HepG2 (cell line): Measurements from ENCODE around the gene SRSF7. TPM values are rescaled to one million over a fixed set of nuclear protein-coding genes. Genes with fewer than 3 reads are reported as not detected.

Experiments used
- ARNTL ChIP-seq: sonication (generic); formaldehyde crosslinking; IDR thresholded peaks from 2 replicates; pipeline ENCODE4 v1.4.0; 2020; ENCODE audit warnings: mild to moderate bottlenecking, missing genetic modification reagents
- ATF7 ChIP-seq, 2 experiments: fragments of 450-650 bp in 1 of 2; sonication (generic) in 1 of 2; formaldehyde crosslinking in 1 of 2; IDR thresholded peaks; 2 replicates each; pipeline versions ENCODE4 v1.4.0 to v1.6.1; 2016 to 2020; ENCODE audit warnings: antibody characterized with exemption in 1 of 2, mild to moderate bottlenecking in 1 of 2, missing genetic modification reagents in 1 of 2
- BCLAF1 ChIP-seq: fragments of 450-650 bp; IDR thresholded peaks from 2 replicates; pipeline ENCODE4 v1.6.1; 2017; ENCODE audit warnings: mild to moderate bottlenecking
- DBP ChIP-seq: sonication (generic); formaldehyde crosslinking; IDR thresholded peaks from 2 replicates; pipeline ENCODE4 v1.4.0; 2020; ENCODE audit warnings: missing genetic modification reagents; ENCODE audit errors: not compliant biosample characterization
- EED ChIP-seq: sonication (generic); formaldehyde crosslinking; IDR thresholded peaks from 2 replicates; pipeline ENCODE4 v1.5.0; 2020; ENCODE audit warnings: mild to moderate bottlenecking, missing genetic modification reagents
- GPN1 ChIP-seq: sonication (generic); formaldehyde crosslinking; IDR thresholded peaks from 2 replicates; pipeline ENCODE4 v1.5.1; 2020; ENCODE audit warnings: missing genetic modification reagents, borderline replicate concordance
- GTF3A ChIP-seq: sonication (generic); formaldehyde crosslinking; conservative IDR thresholded peaks from 2 replicates; pipeline ENCODE4 v1.4.0; 2020; ENCODE audit warnings: mild to moderate bottlenecking, missing genetic modification reagents
- IRF9 ChIP-seq: sonication (generic); formaldehyde crosslinking; IDR thresholded peaks from 2 replicates; pipeline ENCODE4 v1.8.0; 2022; ENCODE audit warnings: missing genetic modification reagents, mild to moderate bottlenecking, borderline replicate concordance
- KLF13 ChIP-seq: sonication (generic); formaldehyde crosslinking; IDR thresholded peaks from 2 replicates; pipeline ENCODE4 v1.4.0; 2020; ENCODE audit warnings: mild to moderate bottlenecking, missing genetic modification reagents
- KLF6 ChIP-seq: IDR thresholded peaks from 2 replicates; pipeline ENCODE4 v1.8.0; 2016; ENCODE audit warnings: missing biosample characterization, missing genetic modification reagents
- PAF1 ChIP-seq: IDR thresholded peaks from 2 replicates; pipeline ENCODE4 v1.6.1; 2016; ENCODE audit warnings: missing genetic modification reagents, missing compliant biosample characterization
- PITX1 ChIP-seq: sonication (generic); formaldehyde crosslinking; IDR thresholded peaks from 2 replicates; pipeline ENCODE4 v1.5.1; 2020; ENCODE audit warnings: mild to moderate bottlenecking, missing genetic modification reagents
- SMARCE1 ChIP-seq: fragments of 450-650 bp; IDR thresholded peaks from 2 replicates; pipeline ENCODE4 v1.6.1; 2017; ENCODE audit warnings: borderline replicate concordance
- SPEN ChIP-seq: sonication (generic); formaldehyde crosslinking; IDR thresholded peaks from 2 replicates; pipeline ENCODE4 v1.5.1; 2020; ENCODE audit warnings: low read depth, mild to moderate bottlenecking, missing genetic modification reagents
- TBL1XR1 ChIP-seq: fragments of 150-350 bp; IDR thresholded peaks from 2 replicates; pipeline ENCODE4 v1.6.1; 2014; ENCODE audit warnings: borderline replicate concordance, low read length; ENCODE audit not compliant: partially characterized antibody
- XBP1 ChIP-seq: sonication (generic); formaldehyde crosslinking; IDR thresholded peaks from 2 replicates; pipeline ENCODE4 v1.5.0; 2020; ENCODE audit warnings: missing genetic modification reagents
- ZC3H13 ChIP-seq: sonication (generic); formaldehyde crosslinking; IDR thresholded peaks from 2 replicates; pipeline ENCODE4 v1.8.1; 2023; ENCODE audit warnings: mild to moderate bottlenecking, missing genetic modification reagents, moderate library complexity
- ZFY ChIP-seq: sonication (generic); formaldehyde crosslinking; IDR thresholded peaks from 2 replicates; pipeline ENCODE4 v1.4.0; 2020; ENCODE audit warnings: missing genetic modification reagents
- ZMYM4 ChIP-seq: sonication (generic); formaldehyde crosslinking; IDR thresholded peaks from 2 replicates; pipeline ENCODE4 v1.8.1; 2023; ENCODE audit warnings: mild to moderate bottlenecking, missing genetic modification reagents
- ZNF414 ChIP-seq: sonication (generic); formaldehyde crosslinking; IDR thresholded peaks from 2 replicates; pipeline ENCODE4 v1.5.0; 2020; ENCODE audit warnings: missing genetic modification reagents
- ZNF530 ChIP-seq: sonication (generic); formaldehyde crosslinking; IDR thresholded peaks from 2 replicates; pipeline ENCODE4 v1.5.0; 2020; ENCODE audit warnings: low read depth, mild to moderate bottlenecking, missing genetic modification reagents
- ZNF724P ChIP-seq: sonication (generic); formaldehyde crosslinking; IDR thresholded peaks from 2 replicates; pipeline ENCODE4 v1.8.0; 2022; ENCODE audit warnings: missing genetic modification reagents, borderline replicate concordance
- polyA plus RNA-seq, 8 experiments: library from polyadenylated mRNA; depleted of rRNA in 3 of 8; stranded (reverse) in 7 of 8; unstranded in 1 of 8; fragments of >200 nt; fragmentation: Illumina TruSeq in 4 of 8; extraction: Trizol in 4 of 8; gene quantifications; 2 replicates each; pipeline versions ENCODE4 v1.2.1 to v1.2.3, GENCODE V29; 2011 to 2016; ENCODE audit warnings: low read depth in 4 of 8, missing spikeins in 1 of 8, mixed read lengths in 1 of 8; ENCODE audit not compliant: insufficient read depth in 1 of 8
- total RNA-seq, 5 experiments: library from RNA; depleted of rRNA; stranded (reverse); fragments of >200 nt; fragmentation: Illumina TruSeq; extraction: Trizol; gene quantifications; 2 replicates each; pipeline ENCODE4 v1.2.3, GENCODE V29; 2016; ENCODE audit warnings: low read depth in 1 of 5
- TF ChIP-seq, protein P1 (sequence below): IDR thresholded peaks from 2 replicates; pipeline ENCODE4 v1.6.1; 2018; ENCODE audit warnings: missing genetic modification reagents

The SRSF7 gene
- total and polyA plus RNA-seq, 2 of the 13 experiments (the other 11 are each of a cell fraction or from before 2014, with no cell fraction given) = 172 to 275 TPM

GRCh38 chr2:38731684-38732221 lies 19.4 kb downstream of the SRSF7 start (continued):
- TF ChIP-seq PAF1 = no peak
- no peak for TF ChIP-seq EED (CRISPR knock-in tag)
- no peak for TF ChIP-seq ZNF530 (CRISPR knock-in tag)
- no peak for TF ChIP-seq DBP (CRISPR knock-in tag)
- TF ChIP-seq XBP1 (CRISPR knock-in tag) = no peak
- TF ChIP-seq BCLAF1 = no peak
- 0 out of 2 replicates have a peak, but pooled peaks have one; percentile 56 for TF ChIP-seq IRF9 (CRISPR knock-in tag)
- TF ChIP-seq ATF7 (IDR thresholded peaks at IDR 0.05) = no peak
- TF ChIP-seq ATF7 (CRISPR knock-in tag; IDR thresholded peaks at IDR 0.05) = no peak; the same call in 1 of the 2 replicates
- no peak for TF ChIP-seq KLF6
- peak; percentile 60 for TF ChIP-seq ZMYM4 (CRISPR knock-in tag)
- TF ChIP-seq PITX1 (CRISPR knock-in tag) = peak; percentile 82; the same call in 1 of the 2 replicates
- TF ChIP-seq ARNTL (CRISPR knock-in tag) = no peak
- TF ChIP-seq SMARCE1 = no peak
- TF ChIP-seq ZC3H13 (CRISPR knock-in tag) = no peak
- TF ChIP-seq, protein P1, sequence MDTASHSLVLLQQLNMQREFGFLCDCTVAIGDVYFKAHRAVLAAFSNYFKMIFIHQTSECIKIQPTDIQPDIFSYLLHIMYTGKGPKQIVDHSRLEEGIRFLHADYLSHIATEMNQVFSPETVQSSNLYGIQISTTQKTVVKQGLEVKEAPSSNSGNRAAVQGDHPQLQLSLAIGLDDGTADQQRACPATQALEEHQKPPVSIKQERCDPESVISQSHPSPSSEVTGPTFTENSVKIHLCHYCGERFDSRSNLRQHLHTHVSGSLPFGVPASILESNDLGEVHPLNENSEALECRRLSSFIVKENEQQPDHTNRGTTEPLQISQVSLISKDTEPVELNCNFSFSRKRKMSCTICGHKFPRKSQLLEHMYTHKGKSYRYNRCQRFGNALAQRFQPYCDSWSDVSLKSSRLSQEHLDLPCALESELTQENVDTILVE (CRISPR knock-in tag) = 0 out of 2 replicates have a peak, but pooled peaks have one; percentile 42
- TF ChIP-seq KLF13 (CRISPR knock-in tag) = no peak
- TF ChIP-seq SPEN (CRISPR knock-in tag) = no peak
- TF ChIP-seq ZNF414 (CRISPR knock-in tag) = 0 out of 2 replicates have a peak, but pooled peaks have one; percentile 44
- no peak for TF ChIP-seq GPN1 (CRISPR knock-in tag)
- TF ChIP-seq TBL1XR1 = peak; percentile 15
- TF ChIP-seq ZFY (CRISPR knock-in tag) = no peak
- no peak; the same call in 1 of the 2 replicates for TF ChIP-seq ZNF724P (CRISPR knock-in tag)
- no peak for TF ChIP-seq GTF3A (CRISPR knock-in tag)
